ENCODE results near the gene C17orf107. TPM values are rescaled to one million over a fixed set of nuclear protein-coding genes. Genes with fewer than 3 reads are reported as not detected.

C17orf107 gene
- total and polyA plus RNA-seq, 2 of the 13 experiments (the other 11 are each of a cell fraction or from before 2014, with no cell fraction given), result 0.20 to 0.59 TPM

DNA sequence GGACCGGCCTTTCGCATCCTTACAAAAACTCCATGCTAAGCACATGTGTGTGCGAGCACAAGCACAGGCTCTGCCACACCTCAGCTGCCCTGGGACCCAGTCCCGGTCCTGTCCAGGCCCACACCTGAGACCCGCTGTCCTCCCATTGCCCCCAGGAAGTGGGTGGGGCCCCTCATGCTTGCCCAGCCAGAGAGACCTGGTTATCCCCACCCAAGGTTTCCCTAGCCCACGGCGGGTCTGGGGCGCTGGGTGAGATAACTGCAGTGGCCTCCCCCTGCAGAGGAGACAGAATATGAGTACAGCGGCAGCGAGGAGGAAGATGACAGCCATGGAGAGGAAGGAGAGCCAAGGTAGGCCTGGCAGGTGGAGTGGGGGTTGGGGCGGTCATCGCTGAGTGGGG, 12.5 kb upstream of the C17orf107 start (continued):
- TF ChIP-seq, protein P1, sequence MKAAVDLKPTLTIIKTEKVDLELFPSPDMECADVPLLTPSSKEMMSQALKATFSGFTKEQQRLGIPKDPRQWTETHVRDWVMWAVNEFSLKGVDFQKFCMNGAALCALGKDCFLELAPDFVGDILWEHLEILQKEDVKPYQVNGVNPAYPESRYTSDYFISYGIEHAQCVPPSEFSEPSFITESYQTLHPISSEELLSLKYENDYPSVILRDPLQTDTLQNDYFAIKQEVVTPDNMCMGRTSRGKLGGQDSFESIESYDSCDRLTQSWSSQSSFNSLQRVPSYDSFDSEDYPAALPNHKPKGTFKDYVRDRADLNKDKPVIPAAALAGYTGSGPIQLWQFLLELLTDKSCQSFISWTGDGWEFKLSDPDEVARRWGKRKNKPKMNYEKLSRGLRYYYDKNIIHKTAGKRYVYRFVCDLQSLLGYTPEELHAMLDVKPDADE (CRISPR knock-in tag; IDR thresholded peaks at IDR 0.05), result no peak
- no peak for TF ChIP-seq ZNF790 (CRISPR knock-in tag; IDR thresholded peaks at IDR 0.05; ENCODE audit: borderline replicate concordance)

DNA sequence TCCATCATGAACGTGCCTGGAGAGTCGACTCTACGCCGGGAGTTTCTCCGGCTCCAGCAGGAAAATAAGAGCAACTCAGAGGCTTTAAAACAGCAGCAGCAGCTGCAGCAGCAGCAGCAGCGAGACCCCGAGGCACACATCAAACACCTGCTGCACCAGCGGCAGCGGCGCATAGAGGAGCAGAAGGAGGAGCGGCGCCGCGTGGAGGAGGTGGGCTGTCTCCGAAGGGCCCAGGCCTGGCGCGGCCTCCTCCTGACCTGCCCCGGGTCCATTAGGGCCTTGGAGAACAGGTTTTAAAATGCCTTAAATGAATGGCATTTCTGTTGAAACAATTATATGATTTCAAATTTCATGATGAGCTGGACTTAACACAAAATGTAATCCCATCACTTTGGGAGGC, 11.8 kb upstream of the C17orf107 start:
- intact Hi-C loops (cut with micrococcal nuclease; ENCODE audit: unreplicated experiment) (loop anchor here (10.0 kb wide), 2 partner anchors 53 to 323 kb away; partner anchors contain the start of genes GGT6 and MINK1), in situ Hi-C loops (cut with HindIII; ENCODE audit: extremely low pct_ligation_motif_present, low pct_unique_long_range_greater_than_20kb) (no loop called here)
- DNase-seq (ENCODE audit: low spot score) (no peak), FAIRE-seq (no peak), ATAC-seq (no peak)
- no peaks in the 10 kb centered on the region for H3K79me2 ChIP-seq (ENCODE audit: insufficient read depth, low read length)
- 96% methylated on average over 18 of the region's 18 CpGs for WGBS (ENCODE audit: low lambda C conversion rate)
- no peak overlapping the region for H3K9ac ChIP-seq (ENCODE audit: insufficient read depth, low read depth, low read length)
- CTCF ChIA-PET (ENCODE audit: low intra/inter-chr PET ratio, low total read pairs), result interaction anchor here (2.4 kb wide), 1 partner anchor 156 kb away, joined by 8 read pairs; the partner anchor contains the start of gene MED11
- H3K27me3 ChIP-seq (ENCODE audit: control insufficient read depth in 1 of 2, insufficient read depth in 2 of 2, low read length in 2 of 2), result no peaks in the 10 kb centered on the region
- no peaks in the 10 kb centered on the region for H3K4me1 ChIP-seq (ENCODE audit: insufficient read depth, low read length)
- H3K4me3 ChIP-seq (replicated peaks in 1 of 3; ENCODE audit: insufficient read depth in 1 of 3, low read depth in 2 of 3, low read length in 3 of 3), result no peak overlapping the region
- TF ChIP-seq CEBPG (CRISPR knock-in tag; IDR thresholded peaks at IDR 0.05) (no peak), ELF3 (CRISPR knock-in tag; IDR thresholded peaks at IDR 0.05) (no peak), ZSCAN31 (CRISPR knock-in tag; IDR thresholded peaks at IDR 0.05; ENCODE audit: low read depth) (no peak), AGO2 (optimal IDR thresholded peaks at IDR 0.05; ENCODE audit: low read depth, low read length) (peak; percentile 27)
- no peak overlapping the region for H3K4me2 ChIP-seq (ENCODE audit: low read depth, low read length)
- no peak overlapping the region for H3K27ac ChIP-seq (ENCODE audit: extremely low read length, insufficient read depth, low read length)
- BruUV-seq (replicated peaks), result no TSS peak
- H3K9me3 ChIP-seq (ENCODE audit: low read length), result no peaks in the 10 kb centered on the region
- H2AFZ ChIP-seq (ENCODE audit: low read length), result no peak overlapping the region
- peaks cover 33 to 67% of the 10 kb centered on the region in 2 experiments for H3K36me3 ChIP-seq (replicated peaks in 1 of 2; ENCODE audit: control insufficient read depth in 1 of 2, insufficient read depth in 2 of 2, low read length in 2 of 2)
- POLR2A ChIA-PET, result no interaction called here
- no peaks in the 10 kb centered on the region for H4K20me1 ChIP-seq (ENCODE audit: insufficient read depth, low read length)

Data from HepG2 (cell line).